GM18907 (cell line): ENCODE measurements around the gene C4BPB.

ENCODE experiments used
- ATAC-seq: cut with Tn5 transposase; IDR thresholded peaks from one replicate; pipeline ENCODE4 v1.9.1; 2021; ENCODE audit warnings: mild to moderate bottlenecking, moderate library complexity; ENCODE audit not compliant: unreplicated experiment

The C4BPB gene

GRCh38 chr1:207058878-207059867, 29.5 kb upstream of the C4BPB start:
- ATAC-seq = no peak

- no peak for ATAC-seq
These were observed 28.8 kb upstream of the C4BPB start for GRCh38 chr1:207059881-207060280.

- no peak for ATAC-seq
These were observed 28.1 kb upstream of the C4BPB start for GRCh38 chr1:207060596-207060995.

- no peak for ATAC-seq
These were observed 26.6 kb upstream of the C4BPB start for GRCh38 chr1:207062058-207062457.

- no peak for ATAC-seq
These were observed 25.6 kb upstream of the C4BPB start for GRCh38 chr1:207063014-207063413.

GRCh38 chr1:207064561-207064960, 24.1 kb upstream of the C4BPB start:
- ATAC-seq = no peak

- ATAC-seq = no peak
These were observed 21.5 kb upstream of the C4BPB start for GRCh38 chr1:207067185-207067584.

GRCh38 chr1:207067665-207068064, 21.0 kb upstream of the C4BPB start:
- ATAC-seq = no peak

- no peak for ATAC-seq
These were observed 19.6 kb upstream of the C4BPB start for GRCh38 chr1:207069061-207069460.

- ATAC-seq = peak; percentile 55
These were observed 18.7 kb upstream of the C4BPB start for GRCh38 chr1:207069858-207070506.

- ATAC-seq = no peak
These were observed 17.8 kb upstream of the C4BPB start for GRCh38 chr1:207070811-207071210.

- no peak for ATAC-seq
These were observed 17.2 kb upstream of the C4BPB start for GRCh38 chr1:207071426-207071825.

GRCh38 chr1:207072233-207072632, 16.4 kb upstream of the C4BPB start:
- ATAC-seq = no peak

- no peak for ATAC-seq
These were observed 14.5 kb upstream of the C4BPB start for GRCh38 chr1:207073906-207074820.

GRCh38 chr1:207076181-207076955, 12.3 kb upstream of the C4BPB start:
- no peak for ATAC-seq

GRCh38 chr1:207077012-207077411, 11.6 kb upstream of the C4BPB start:
- ATAC-seq = no peak

- no peak for ATAC-seq
These were observed 10.9 kb upstream of the C4BPB start for GRCh38 chr1:207077470-207078377.

GRCh38 chr1:207078578-207079132, 10.0 kb upstream of the C4BPB start:
- ATAC-seq = no peak

- ATAC-seq = no peak
These were observed 8.9 kb upstream of the C4BPB start for GRCh38 chr1:207079706-207080241.
